ENCODE measurements around the gene UBE3C. TPM values are rescaled to one million over a fixed set of nuclear protein-coding genes. Genes with fewer than 3 reads are reported as not detected.

Gene UBE3C
- total and polyA plus RNA-seq, 10 donors, result 9.7 to 81.6 (median 59.1) TPM

GRCh38 chr7:157205438-157205837 lies 66.7 kb downstream of the UBE3C start:
- DNase-seq, result no peak
- Histone ChIP-seq H3K9me3 (no peaks in the 10 kb centered on the region), H3K4me3 (no peak overlapping the region), H3K27me3 (replicated peaks in 1 of 7) (no peaks in the 10 kb centered on the region), H3K27ac (no peak overlapping the region), H3K36me3 (peaks cover 0 to 100% (median 33%) of the 10 kb centered on the region in 6 donors), H3K4me1 (peaks cover 0 to 8% (median 0%) of the 10 kb centered on the region in 6 donors)
- intact Hi-C loops (cut with DNase I; ENCODE audit: low total_unique reads), result no loop called here
- WGBS, 5 donors, result 90 to 100% (median 95%) methylated on average over 2 of the region's 2 CpGs
- TF ChIP-seq CTCF (IDR thresholded peaks at IDR 0.05 in 8 of 11, conservative IDR thresholded peaks at IDR 0.05 in 3 of 11) (no peak), POLR2AphosphoS5 (IDR thresholded peaks at IDR 0.05) (no peak), POLR2A (IDR thresholded peaks at IDR 0.05) (no peak)

- H3K27me3 ChIP-seq (replicated peaks in 1 of 7), result no peaks in the 10 kb centered on the region
- intact Hi-C loops (cut with DNase I; ENCODE audit: low total_unique reads), result no loop called here
- no peak overlapping the region for H3K4me3 ChIP-seq
- no peak overlapping the region for H3K27ac ChIP-seq
- 81 to 85% (median 84%) methylated on average over 10 of the region's 10 CpGs for WGBS, 5 donors
- H3K9me3 ChIP-seq, result no peaks in the 10 kb centered on the region
- no peak for DNase-seq
- TF ChIP-seq POLR2A (IDR thresholded peaks at IDR 0.05) (no peak), POLR2AphosphoS5 (IDR thresholded peaks at IDR 0.05) (no peak), CTCF (IDR thresholded peaks at IDR 0.05 in 8 of 11, conservative IDR thresholded peaks at IDR 0.05 in 3 of 11) (no peak)
- peaks cover 0 to 96% (median 32%) of the 10 kb centered on the region in 6 donors for H3K36me3 ChIP-seq
- H3K4me1 ChIP-seq, result peaks cover 0 to 16% (median 0%) of the 10 kb centered on the region in 6 donors
Measured at GRCh38 chr7:157208571-157209413, 70.1 kb downstream of the UBE3C start.

DNA sequence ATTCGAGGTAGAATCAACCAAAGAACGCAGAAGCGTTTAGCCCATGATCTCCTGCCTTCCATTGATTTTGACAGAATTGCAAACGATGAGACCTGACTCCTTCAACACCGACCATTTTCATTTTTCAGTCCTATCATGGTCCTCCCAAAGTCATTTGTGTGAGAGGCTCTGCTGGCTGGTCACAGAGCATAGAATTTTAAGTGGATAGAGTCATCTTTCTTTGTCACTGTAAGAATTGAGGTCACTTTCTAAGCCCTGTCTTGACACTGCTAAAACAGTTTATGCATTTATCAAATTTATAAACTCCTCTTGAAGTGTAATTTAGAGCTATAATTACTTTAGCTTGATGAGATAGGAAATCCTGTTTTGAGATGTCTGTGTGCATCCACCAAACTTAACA lies 72.0 kb downstream of the UBE3C start:
- Histone ChIP-seq H3K36me3 (peaks cover 0 to 89% (median 29%) of the 10 kb centered on the region in 6 donors), H3K9me3 (no peaks in the 10 kb centered on the region), H3K4me3 (no peak overlapping the region), H3K27ac (no peak overlapping the region), H3K4me1 (peaks cover 0 to 16% (median 0%) of the 10 kb centered on the region in 6 donors), H3K27me3 (replicated peaks in 1 of 7) (no peaks in the 10 kb centered on the region)
- intact Hi-C loops (cut with DNase I; ENCODE audit: low total_unique reads), result no loop called here
- 71 to 84% (median 80%) methylated on average over 5 of the region's 5 CpGs for WGBS, 5 donors
- TF ChIP-seq POLR2AphosphoS5 (IDR thresholded peaks at IDR 0.05), result no peak
- DNase-seq, result no peak

- H3K36me3 ChIP-seq, result peaks cover 0 to 96% (median 26%) of the 10 kb centered on the region in 6 donors
Measured at GRCh38 chr7:157211690-157212089, 73.0 kb downstream of the UBE3C start.

GRCh38 chr7:157219154-157219553 lies 80.4 kb downstream of the UBE3C start:
- Histone ChIP-seq H3K27ac (no peak overlapping the region), H3K9me3 (no peaks in the 10 kb centered on the region), H3K36me3 (peaks cover 0 to 97% (median 57%) of the 10 kb centered on the region in 6 donors), H3K4me1 (peaks cover 0 to 6% (median 0%) of the 10 kb centered on the region in 6 donors), H3K4me3 (no peak overlapping the region), H3K27me3 (replicated peaks in 1 of 7) (no peaks in the 10 kb centered on the region)
- WGBS, 5 donors, result 62 to 77% (median 70%) methylated on average over 5 of the region's 5 CpGs
- DNase-seq, result no peak
- TF ChIP-seq POLR2AphosphoS5 (IDR thresholded peaks at IDR 0.05) (no peak), POLR2A (IDR thresholded peaks at IDR 0.05) (no peak), CTCF (IDR thresholded peaks at IDR 0.05 in 8 of 11, conservative IDR thresholded peaks at IDR 0.05 in 3 of 11) (no peak)
- intact Hi-C loops (cut with DNase I; ENCODE audit: low total_unique reads), result no loop called here

More at GRCh38 chr7:157211690-157212089, 73.0 kb downstream of the UBE3C start:
- peaks cover 0 to 16% (median 0%) of the 10 kb centered on the region in 6 donors for H3K4me1 ChIP-seq
- WGBS, 5 donors, result 42 to 61% (median 53%) methylated on average over 5 of the region's 5 CpGs
- no peak overlapping the region for H3K27ac ChIP-seq
- no peak for DNase-seq
- peak in 1 of 3 donors; percentile 17 for TF ChIP-seq POLR2AphosphoS5 (IDR thresholded peaks at IDR 0.05)
- TF ChIP-seq POLR2A (IDR thresholded peaks at IDR 0.05), result no peak
- no peaks in the 10 kb centered on the region for H3K27me3 ChIP-seq (replicated peaks in 1 of 7)
- no peak overlapping the region for H3K4me3 ChIP-seq
- intact Hi-C loops (cut with DNase I; ENCODE audit: low total_unique reads), result no loop called here
- H3K9me3 ChIP-seq, result no peaks in the 10 kb centered on the region

All from spleen (tissue), 11 donors.